Measurements from ENCODE around the gene SPSB3. TPM values are rescaled to one million over a fixed set of nuclear protein-coding genes. Genes with fewer than 3 reads are reported as not detected.

Gene SPSB3
- total and polyA plus RNA-seq, 2 of the 4 experiments (the other 2 are of a cell fraction) = 9.1 to 30.8 TPM

GRCh38 chr16:1815461-1815860 lies 33.1 kb upstream of the SPSB3 start:
- no TSS peak for BruUV-seq (replicated peaks)
- H3K9me3 ChIP-seq (ENCODE audit: control insufficient read depth, insufficient read depth, low read length) = no peaks in the 10 kb centered on the region
- in situ Hi-C loops (cut with MboI; ENCODE audit: low sequenced_read_pairs) = no loop called here
- peaks cover 9% of the 10 kb centered on the region; the same call in 1 of the 2 replicates for H3K36me3 ChIP-seq (ENCODE audit: control insufficient read depth, insufficient read depth, low read length)
- no peak overlapping the region for H3K9ac ChIP-seq (ENCODE audit: low read depth, low read length)
- no peak overlapping the region for H3K56ac ChIP-seq (ENCODE audit: extremely low read depth, insufficient read depth, low read length)
- no peak overlapping the region for H2BK120ac ChIP-seq (ENCODE audit: low read depth, low read length)
- H2BK20ac ChIP-seq (ENCODE audit: low read depth, low read length) = no peak overlapping the region
- H2AK9ac ChIP-seq (replicated peaks; ENCODE audit: low read depth, low read length, poor library complexity) = no peak overlapping the region
- H3K23ac ChIP-seq (ENCODE audit: low read depth, low read length) = no peak overlapping the region
- H3K79me1 ChIP-seq (ENCODE audit: low read depth in 1 of 2, low read length in 2 of 2) = no peaks in the 10 kb centered on the region
- H3K4me2 ChIP-seq (ENCODE audit: low read depth, low read length) = no peak overlapping the region
- no peaks in the 10 kb centered on the region for H3K27me3 ChIP-seq (ENCODE audit: control insufficient read depth, insufficient read depth, low read length)
- H3K14ac ChIP-seq (replicated peaks; ENCODE audit: low read depth, low read length) = no peak overlapping the region
- no peak overlapping the region for H4K5ac ChIP-seq (ENCODE audit: low read depth, low read length)
- intact Hi-C loops (cut with micrococcal nuclease) = no loop called here
- 100% methylated on average over 1 of the region's 11 CpGs; no CpG with 5 or more reads in 1 of the 2 experiments for WGBS, 2 experiments (ENCODE audit: extremely low coverage in 2 of 2, insufficient read length in 1 of 2)
- peaks cover 2% of the 10 kb centered on the region; the same call in 1 of the 2 replicates for H3K9me1 ChIP-seq (ENCODE audit: insufficient read depth, low read length)
- H2AFZ ChIP-seq (replicated peaks; ENCODE audit: low read length, poor library complexity) = no peak overlapping the region
- TF ChIP-seq FOS (IDR thresholded peaks at IDR 0.05; ENCODE audit: low read depth, low read length) = no peak
- no peak for TF ChIP-seq SMC3 (IDR thresholded peaks at IDR 0.05; ENCODE audit: low read depth, low read length)
- TF ChIP-seq MAFK (IDR thresholded peaks at IDR 0.05; ENCODE audit: low read depth, low read length) = no peak
- no peak for TF ChIP-seq BHLHE40 (IDR thresholded peaks at IDR 0.05; ENCODE audit: low read depth, low read length)
- TF ChIP-seq, protein P1, sequence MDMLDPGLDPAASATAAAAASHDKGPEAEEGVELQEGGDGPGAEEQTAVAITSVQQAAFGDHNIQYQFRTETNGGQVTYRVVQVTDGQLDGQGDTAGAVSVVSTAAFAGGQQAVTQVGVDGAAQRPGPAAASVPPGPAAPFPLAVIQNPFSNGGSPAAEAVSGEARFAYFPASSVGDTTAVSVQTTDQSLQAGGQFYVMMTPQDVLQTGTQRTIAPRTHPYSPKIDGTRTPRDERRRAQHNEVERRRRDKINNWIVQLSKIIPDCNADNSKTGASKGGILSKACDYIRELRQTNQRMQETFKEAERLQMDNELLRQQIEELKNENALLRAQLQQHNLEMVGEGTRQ (IDR thresholded peaks at IDR 0.05; ENCODE audit: low read depth, low read length) = no peak
- TF ChIP-seq RCOR1 (IDR thresholded peaks at IDR 0.05; ENCODE audit: insufficient replicate concordance, low read length) = no peak
- TF ChIP-seq CEBPB (IDR thresholded peaks at IDR 0.05; ENCODE audit: low read depth, low read length) = no peak
- no peak for TF ChIP-seq RAD21 (IDR thresholded peaks at IDR 0.05; ENCODE audit: low read length)
- no peak for TF ChIP-seq ELK1 (IDR thresholded peaks at IDR 0.05; ENCODE audit: borderline replicate concordance, low read depth, low read length)
- TF ChIP-seq CHD1 (IDR thresholded peaks at IDR 0.05; ENCODE audit: low read depth, low read length) = no peak
- TF ChIP-seq, protein P2, sequence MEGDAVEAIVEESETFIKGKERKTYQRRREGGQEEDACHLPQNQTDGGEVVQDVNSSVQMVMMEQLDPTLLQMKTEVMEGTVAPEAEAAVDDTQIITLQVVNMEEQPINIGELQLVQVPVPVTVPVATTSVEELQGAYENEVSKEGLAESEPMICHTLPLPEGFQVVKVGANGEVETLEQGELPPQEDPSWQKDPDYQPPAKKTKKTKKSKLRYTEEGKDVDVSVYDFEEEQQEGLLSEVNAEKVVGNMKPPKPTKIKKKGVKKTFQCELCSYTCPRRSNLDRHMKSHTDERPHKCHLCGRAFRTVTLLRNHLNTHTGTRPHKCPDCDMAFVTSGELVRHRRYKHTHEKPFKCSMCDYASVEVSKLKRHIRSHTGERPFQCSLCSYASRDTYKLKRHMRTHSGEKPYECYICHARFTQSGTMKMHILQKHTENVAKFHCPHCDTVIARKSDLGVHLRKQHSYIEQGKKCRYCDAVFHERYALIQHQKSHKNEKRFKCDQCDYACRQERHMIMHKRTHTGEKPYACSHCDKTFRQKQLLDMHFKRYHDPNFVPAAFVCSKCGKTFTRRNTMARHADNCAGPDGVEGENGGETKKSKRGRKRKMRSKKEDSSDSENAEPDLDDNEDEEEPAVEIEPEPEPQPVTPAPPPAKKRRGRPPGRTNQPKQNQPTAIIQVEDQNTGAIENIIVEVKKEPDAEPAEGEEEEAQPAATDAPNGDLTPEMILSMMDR (conservative IDR thresholded peaks at IDR 0.05; ENCODE audit: low read depth, low read length) = no peak
- no peak for TF ChIP-seq NFE2L2 (IDR thresholded peaks at IDR 0.05; ENCODE audit: low read depth, low read length)
- TF ChIP-seq RFX5 (IDR thresholded peaks at IDR 0.05; ENCODE audit: low read depth, low read length) = no peak
- no peak for TF ChIP-seq MAZ (IDR thresholded peaks at IDR 0.05; ENCODE audit: borderline replicate concordance, low read depth, low read length)
- no peak for TF ChIP-seq POLR2A (IDR thresholded peaks at IDR 0.05; ENCODE audit: low read depth, low read length)
- no peak for TF ChIP-seq MXI1 (IDR thresholded peaks at IDR 0.05; ENCODE audit: borderline replicate concordance, low read depth, low read length)
- H2BK15ac ChIP-seq (ENCODE audit: low read depth, low read length) = no peak overlapping the region
- H2AK5ac ChIP-seq (ENCODE audit: low read depth, low read length) = no peak overlapping the region
- no peaks in the 10 kb centered on the region for H4K20me1 ChIP-seq (ENCODE audit: insufficient read depth, low read length)
- CTCF ChIA-PET = no interaction called here
- POLR2A ChIA-PET (ENCODE audit: unreplicated experiment) = interaction anchor here (0.6 kb wide), 1 partner anchor 18 kb away, joined by 4 read pairs; no protein-coding TSS in a partner anchor
- DNase-seq (no peak), ATAC-seq (ENCODE audit: low read depth) (no peak)
- H3K4ac ChIP-seq (ENCODE audit: low read depth, low read length) = no peak overlapping the region
- no peak overlapping the region for H4K8ac ChIP-seq (ENCODE audit: low read depth in 2 of 2, low read length in 2 of 2)
- H3K18ac ChIP-seq (ENCODE audit: low read depth, low read length) = no peak overlapping the region
- no peak overlapping the region for H4K91ac ChIP-seq (ENCODE audit: insufficient read depth, low read depth, low read length)
- H2BK5ac ChIP-seq (ENCODE audit: low read depth, low read length, poor library complexity, severe bottlenecking) = no peak overlapping the region
- no peak overlapping the region for H3K4me3 ChIP-seq (ENCODE audit: insufficient read depth, low read depth, low read length)
- H3K27ac ChIP-seq (ENCODE audit: insufficient read depth, low read length) = no peak overlapping the region
- dilution Hi-C loops (cut with HindIII; ENCODE audit: low sequenced_read_pairs, unreplicated experiment) = no loop called here
- peaks cover 4% of the 10 kb centered on the region; the same call in 1 of the 2 replicates for H3K4me1 ChIP-seq (ENCODE audit: control insufficient read depth, insufficient read depth, low read length)

Measured in IMR-90 (cell line).